GM23338 (cell line): Measurements from ENCODE around the gene PKD1. TPM values are rescaled to one million over a fixed set of nuclear protein-coding genes. Genes with fewer than 3 reads are reported as not detected.

ENCODE experiments used
- ATAC-seq: fragments of 200-7000 bp; cut with Tn5 transposase; 3 replicates; pipeline ENCODE4 v1.9.1; 2020
- DNase-seq: peaks from one replicate; pipeline ENCODE4 v3.0.0-alpha.2; 2015; ENCODE audit warnings: low spot score
- H2AFZ ChIP-seq: fragments of 200-600 bp; sonication (generic); 2 replicates; pipeline ENCODE4 v1.8.0; 2016; ENCODE audit warnings: antibody characterized with exemption, mild to moderate bottlenecking, moderate library complexity
- H3F3A ChIP-seq: fragments of 200-600 bp; sonication (generic); replicated peaks from 2 replicates; pipeline ENCODE4 v1.8.0; 2017; ENCODE audit warnings: antibody characterized with exemption, mixed run types, low read depth
- H3K27ac ChIP-seq: fragments of 200-600 bp; sonication (generic); 2 replicates; pipeline ENCODE4 v1.6.1; 2016; ENCODE audit warnings: low read depth
- H3K27me3 ChIP-seq: fragments of 200-600 bp; sonication (generic); 2 replicates; pipeline ENCODE4 v1.8.0; 2016; ENCODE audit warnings: mild to moderate bottlenecking, mixed run types, moderate library complexity; ENCODE audit not compliant: insufficient read depth
- H3K36me3 ChIP-seq: fragments of 200-600 bp; sonication (generic); 2 replicates; pipeline ENCODE4 v1.8.0; 2016; ENCODE audit warnings: mild to moderate bottlenecking; ENCODE audit not compliant: insufficient read depth
- H3K4me1 ChIP-seq: fragments of 200-600 bp; sonication (generic); 2 replicates; pipeline ENCODE4 v1.8.0; 2016; ENCODE audit warnings: mild to moderate bottlenecking, moderate library complexity; ENCODE audit not compliant: insufficient read depth
- H3K4me2 ChIP-seq: fragments of 200-600 bp; sonication (generic); 2 replicates; pipeline ENCODE4 v1.7.1; 2017; ENCODE audit warnings: mixed run types
- H3K4me3 ChIP-seq: fragments of 200-600 bp; sonication (generic); 2 replicates; pipeline ENCODE4 v1.6.1; 2016; ENCODE audit warnings: mixed run types
- H3K79me2 ChIP-seq: fragments of 200-600 bp; sonication (generic); replicated peaks from 2 replicates; pipeline ENCODE4 v1.8.0; 2017; ENCODE audit warnings: mild to moderate bottlenecking; ENCODE audit not compliant: insufficient read depth
- H3K9me2 ChIP-seq: fragments of 200-600 bp; sonication (generic); 2 replicates; pipeline ENCODE4 v1.8.0; 2017; ENCODE audit not compliant: insufficient read depth
- H4K20me1 ChIP-seq: fragments of 200-600 bp; sonication (generic); replicated peaks from 2 replicates; pipeline ENCODE4 v1.8.0; 2017; ENCODE audit warnings: mild to moderate bottlenecking; ENCODE audit not compliant: insufficient read depth
- H3K27ac Mint-ChIP-seq: 2 replicates; pipeline ENCODE4 v1.8.0; 2020; ENCODE audit warnings: inconsistent platforms, mild to moderate bottlenecking, moderate library complexity, mixed read lengths
- H3K27me3 Mint-ChIP-seq: 3 replicates; pipeline ENCODE4 v1.8.0; 2022; ENCODE audit warnings: low read depth, mild to moderate bottlenecking, moderate library complexity, mixed read lengths, inconsistent platforms; ENCODE audit not compliant: insufficient read depth, poor library complexity
- H3K36me3 Mint-ChIP-seq: 3 replicates; pipeline ENCODE4 v1.8.0; 2021; ENCODE audit warnings: low read depth, mild to moderate bottlenecking, inconsistent platforms, moderate library complexity, mixed read lengths
- H3K4me1 Mint-ChIP-seq: 3 replicates; pipeline ENCODE4 v1.8.0; 2020; ENCODE audit warnings: mild to moderate bottlenecking, inconsistent platforms, mixed read lengths
- H3K4me3 Mint-ChIP-seq: 3 replicates; pipeline ENCODE4 v1.8.0; 2021; ENCODE audit warnings: moderate library complexity, mild to moderate bottlenecking, inconsistent platforms, mixed read lengths
- H3K9me3 Mint-ChIP-seq: 3 replicates; pipeline ENCODE4 v1.8.0; 2020; ENCODE audit warnings: moderate library complexity, mild to moderate bottlenecking, inconsistent platforms, mixed read lengths
- CREB1 ChIP-seq: fragments of 250-450 bp; sonication (Bioruptor Pico); IDR thresholded peaks from 2 replicates; pipeline ENCODE4 v1.5.0; 2020; ENCODE audit warnings: low read depth, mild to moderate bottlenecking, moderate library complexity
- CTCF ChIP-seq, 2 experiments: fragments of 200-600 bp in 1 of 2; sonication (generic) in 1 of 2; conservative IDR thresholded peaks; 2 replicates each; pipeline versions ENCODE4 v1.5.1 to v1.6.1; 2016 to 2017; ENCODE audit warnings: antibody characterized with exemption in 2 of 2, low read depth in 2 of 2, mild to moderate bottlenecking in 2 of 2, moderate library complexity in 1 of 2
- ETS1 ChIP-seq: IDR thresholded peaks from 2 replicates; pipeline ENCODE4 v1.6.1; 2016; ENCODE audit warnings: antibody characterized with exemption
- EZH2 ChIP-seq: fragments of 200-600 bp; sonication (generic); IDR thresholded peaks from one replicate; pipeline ENCODE4 v1.8.0; 2017; ENCODE audit warnings: antibody characterized with exemption, mild to moderate bottlenecking, low read depth; ENCODE audit not compliant: unreplicated experiment
- EZH2phosphoT487 ChIP-seq: fragments of 200-600 bp; sonication (generic); IDR thresholded peaks from one replicate; pipeline ENCODE4 v1.8.1; 2018; ENCODE audit warnings: antibody characterized with exemption; ENCODE audit not compliant: unreplicated experiment
- JUNB ChIP-seq: IDR thresholded peaks from one replicate; pipeline ENCODE4 v1.6.1; 2016; ENCODE audit warnings: antibody characterized with exemption; ENCODE audit not compliant: unreplicated experiment
- NANOG ChIP-seq: IDR thresholded peaks from 2 replicates; pipeline ENCODE4 v1.6.1; 2016; ENCODE audit warnings: antibody characterized with exemption, borderline replicate concordance
- POLR2AphosphoS5 ChIP-seq: IDR thresholded peaks from 2 replicates; pipeline ENCODE4 v1.6.1; 2016; ENCODE audit warnings: antibody characterized with exemption, low read depth
- STAT1 ChIP-seq: IDR thresholded peaks from one replicate; pipeline ENCODE4 v1.6.1; 2016; ENCODE audit warnings: antibody characterized with exemption; ENCODE audit not compliant: unreplicated experiment
- ZNF114 ChIP-seq: fragments of 250-450 bp; sonication (Bioruptor Pico); IDR thresholded peaks from 2 replicates; pipeline ENCODE4 v1.5.0; 2020; ENCODE audit warnings: mild to moderate bottlenecking, moderate library complexity
- ZNF331 ChIP-seq: fragments of 250-450 bp; sonication (Bioruptor Pico); IDR thresholded peaks from 2 replicates; pipeline ENCODE4 v1.5.0; 2020; ENCODE audit warnings: low read depth, mild to moderate bottlenecking, moderate library complexity
- polyA plus RNA-seq: library from polyadenylated mRNA; unstranded; fragments of >200 nt; fragmentation: Nextera tagmentation; extraction: Ambion mirVana; gene quantifications from 2 replicates; pipeline ENCODE4 v1.2.1, GENCODE V29; 2016
- total RNA-seq: library from RNA; depleted of rRNA; stranded (reverse); fragments of >200 nt; shearing (Covaris generic); gene quantifications from 2 replicates; pipeline ENCODE4 v1.2.3, GENCODE V29; 2014
- TF ChIP-seq, protein P1 (sequence below): fragments of 250-450 bp; sonication (Bioruptor Pico); IDR thresholded peaks from 2 replicates; pipeline ENCODE4 v1.5.0; 2020; ENCODE audit warnings: mild to moderate bottlenecking, moderate library complexity
- TF ChIP-seq, protein P2 (sequence below): IDR thresholded peaks from one replicate; pipeline ENCODE4 v1.6.1; 2018; ENCODE audit warnings: antibody characterized with exemption; ENCODE audit not compliant: unreplicated experiment

PKD1 gene
- total and polyA plus RNA-seq, 2 experiments from 2014 or later = 21.1 to 107 TPM

- Histone ChIP-seq H3K4me1 (no peaks in the 10 kb centered on the region), H3K27ac (no peak overlapping the region), H3F3A (no peaks in the 10 kb centered on the region), H3K79me2 (no peaks in the 10 kb centered on the region), H2AFZ (no peak overlapping the region), H3K27me3 (no peaks in the 10 kb centered on the region), H3K9me2 (no peaks in the 10 kb centered on the region), H3K4me3 (no peak overlapping the region), H4K20me1 (peaks cover 3% of the 10 kb centered on the region; the same call in 1 of the 2 replicates), H3K36me3 (no peaks in the 10 kb centered on the region), H3K4me2 (no peak overlapping the region)
- Mint-ChIP-seq H3K4me1 (peaks cover 8% of the 10 kb centered on the region), H3K27ac (no peak overlapping the region), H3K9me3 (no peaks in the 10 kb centered on the region), H3K36me3 (no peaks in the 10 kb centered on the region), H3K4me3 (no peak overlapping the region), H3K27me3 (peaks cover 10% of the 10 kb centered on the region)
- ATAC-seq (no peak), DNase-seq (no peak)
- TF ChIP-seq ZNF114 (no peak), JUNB (no peak), NANOG (no peak), EZH2 (no peak), STAT1 (no peak), ZNF331 (CRISPR knock-in tag) (no peak), EZH2phosphoT487 (no peak), POLR2AphosphoS5 (no peak), CREB1 (CRISPR knock-in tag) (no peak), ETS1 (no peak), CTCF (conservative IDR thresholded peaks at IDR 0.05; ENCODE audit: low read depth in 2 of 2) (no peak)
- TF ChIP-seq, protein P1, sequence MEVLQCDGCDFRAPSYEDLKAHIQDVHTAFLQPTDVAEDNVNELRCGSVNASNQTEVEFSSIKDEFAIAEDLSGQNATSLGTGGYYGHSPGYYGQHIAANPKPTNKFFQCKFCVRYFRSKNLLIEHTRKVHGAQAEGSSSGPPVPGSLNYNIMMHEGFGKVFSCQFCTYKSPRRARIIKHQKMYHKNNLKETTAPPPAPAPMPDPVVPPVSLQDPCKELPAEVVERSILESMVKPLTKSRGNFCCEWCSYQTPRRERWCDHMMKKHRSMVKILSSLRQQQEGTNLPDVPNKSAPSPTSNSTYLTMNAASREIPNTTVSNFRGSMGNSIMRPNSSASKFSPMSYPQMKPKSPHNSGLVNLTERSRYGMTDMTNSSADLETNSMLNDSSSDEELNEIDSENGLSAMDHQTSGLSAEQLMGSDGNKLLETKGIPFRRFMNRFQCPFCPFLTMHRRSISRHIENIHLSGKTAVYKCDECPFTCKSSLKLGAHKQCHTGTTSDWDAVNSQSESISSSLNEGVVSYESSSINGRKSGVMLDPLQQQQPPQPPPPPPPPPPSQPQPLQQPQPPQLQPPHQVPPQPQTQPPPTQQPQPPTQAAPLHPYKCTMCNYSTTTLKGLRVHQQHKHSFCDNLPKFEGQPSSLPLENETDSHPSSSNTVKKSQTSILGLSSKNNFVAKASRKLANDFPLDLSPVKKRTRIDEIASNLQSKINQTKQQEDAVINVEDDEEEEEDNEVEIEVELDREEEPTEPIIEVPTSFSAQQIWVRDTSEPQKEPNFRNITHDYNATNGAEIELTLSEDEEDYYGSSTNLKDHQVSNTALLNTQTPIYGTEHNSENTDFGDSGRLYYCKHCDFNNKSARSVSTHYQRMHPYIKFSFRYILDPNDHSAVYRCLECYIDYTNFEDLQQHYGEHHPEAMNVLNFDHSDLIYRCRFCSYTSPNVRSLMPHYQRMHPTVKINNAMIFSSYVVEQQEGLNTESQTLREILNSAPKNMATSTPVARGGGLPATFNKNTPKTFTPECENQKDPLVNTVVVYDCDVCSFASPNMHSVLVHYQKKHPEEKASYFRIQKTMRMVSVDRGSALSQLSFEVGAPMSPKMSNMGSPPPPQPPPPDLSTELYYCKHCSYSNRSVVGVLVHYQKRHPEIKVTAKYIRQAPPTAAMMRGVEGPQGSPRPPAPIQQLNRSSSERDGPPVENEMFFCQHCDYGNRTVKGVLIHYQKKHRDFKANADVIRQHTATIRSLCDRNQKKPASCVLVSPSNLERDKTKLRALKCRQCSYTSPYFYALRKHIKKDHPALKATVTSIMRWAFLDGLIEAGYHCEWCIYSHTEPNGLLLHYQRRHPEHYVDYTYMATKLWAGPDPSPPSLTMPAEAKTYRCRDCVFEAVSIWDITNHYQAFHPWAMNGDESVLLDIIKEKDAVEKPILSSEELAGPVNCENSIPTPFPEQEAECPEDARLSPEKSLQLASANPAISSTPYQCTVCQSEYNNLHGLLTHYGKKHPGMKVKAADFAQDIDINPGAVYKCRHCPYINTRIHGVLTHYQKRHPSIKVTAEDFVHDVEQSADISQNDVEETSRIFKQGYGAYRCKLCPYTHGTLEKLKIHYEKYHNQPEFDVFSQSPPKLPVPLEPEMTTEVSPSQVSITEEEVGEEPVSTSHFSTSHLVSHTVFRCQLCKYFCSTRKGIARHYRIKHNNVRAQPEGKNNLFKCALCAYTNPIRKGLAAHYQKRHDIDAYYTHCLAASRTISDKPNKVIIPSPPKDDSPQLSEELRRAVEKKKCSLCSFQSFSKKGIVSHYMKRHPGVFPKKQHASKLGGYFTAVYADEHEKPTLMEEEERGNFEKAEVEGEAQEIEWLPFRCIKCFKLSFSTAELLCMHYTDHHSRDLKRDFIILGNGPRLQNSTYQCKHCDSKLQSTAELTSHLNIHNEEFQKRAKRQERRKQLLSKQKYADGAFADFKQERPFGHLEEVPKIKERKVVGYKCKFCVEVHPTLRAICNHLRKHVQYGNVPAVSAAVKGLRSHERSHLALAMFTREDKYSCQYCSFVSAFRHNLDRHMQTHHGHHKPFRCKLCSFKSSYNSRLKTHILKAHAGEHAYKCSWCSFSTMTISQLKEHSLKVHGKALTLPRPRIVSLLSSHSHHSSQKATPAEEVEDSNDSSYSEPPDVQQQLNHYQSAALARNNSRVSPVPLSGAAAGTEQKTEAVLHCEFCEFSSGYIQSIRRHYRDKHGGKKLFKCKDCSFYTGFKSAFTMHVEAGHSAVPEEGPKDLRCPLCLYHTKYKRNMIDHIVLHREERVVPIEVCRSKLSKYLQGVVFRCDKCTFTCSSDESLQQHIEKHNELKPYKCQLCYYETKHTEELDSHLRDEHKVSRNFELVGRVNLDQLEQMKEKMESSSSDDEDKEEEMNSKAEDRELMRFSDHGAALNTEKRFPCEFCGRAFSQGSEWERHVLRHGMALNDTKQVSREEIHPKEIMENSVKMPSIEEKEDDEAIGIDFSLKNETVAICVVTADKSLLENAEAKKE = no peak
- TF ChIP-seq, protein P2, sequence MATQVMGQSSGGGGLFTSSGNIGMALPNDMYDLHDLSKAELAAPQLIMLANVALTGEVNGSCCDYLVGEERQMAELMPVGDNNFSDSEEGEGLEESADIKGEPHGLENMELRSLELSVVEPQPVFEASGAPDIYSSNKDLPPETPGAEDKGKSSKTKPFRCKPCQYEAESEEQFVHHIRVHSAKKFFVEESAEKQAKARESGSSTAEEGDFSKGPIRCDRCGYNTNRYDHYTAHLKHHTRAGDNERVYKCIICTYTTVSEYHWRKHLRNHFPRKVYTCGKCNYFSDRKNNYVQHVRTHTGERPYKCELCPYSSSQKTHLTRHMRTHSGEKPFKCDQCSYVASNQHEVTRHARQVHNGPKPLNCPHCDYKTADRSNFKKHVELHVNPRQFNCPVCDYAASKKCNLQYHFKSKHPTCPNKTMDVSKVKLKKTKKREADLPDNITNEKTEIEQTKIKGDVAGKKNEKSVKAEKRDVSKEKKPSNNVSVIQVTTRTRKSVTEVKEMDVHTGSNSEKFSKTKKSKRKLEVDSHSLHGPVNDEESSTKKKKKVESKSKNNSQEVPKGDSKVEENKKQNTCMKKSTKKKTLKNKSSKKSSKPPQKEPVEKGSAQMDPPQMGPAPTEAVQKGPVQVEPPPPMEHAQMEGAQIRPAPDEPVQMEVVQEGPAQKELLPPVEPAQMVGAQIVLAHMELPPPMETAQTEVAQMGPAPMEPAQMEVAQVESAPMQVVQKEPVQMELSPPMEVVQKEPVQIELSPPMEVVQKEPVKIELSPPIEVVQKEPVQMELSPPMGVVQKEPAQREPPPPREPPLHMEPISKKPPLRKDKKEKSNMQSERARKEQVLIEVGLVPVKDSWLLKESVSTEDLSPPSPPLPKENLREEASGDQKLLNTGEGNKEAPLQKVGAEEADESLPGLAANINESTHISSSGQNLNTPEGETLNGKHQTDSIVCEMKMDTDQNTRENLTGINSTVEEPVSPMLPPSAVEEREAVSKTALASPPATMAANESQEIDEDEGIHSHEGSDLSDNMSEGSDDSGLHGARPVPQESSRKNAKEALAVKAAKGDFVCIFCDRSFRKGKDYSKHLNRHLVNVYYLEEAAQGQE = no peak
Observed at GRCh38 chr16:2040041-2040786, 95.5 kb downstream of the PKD1 start.
